DMS 273 (cell line): Measurements from ENCODE around the gene TPRA1.

Experiments
- DNase-seq: peaks from one replicate; lab custom pipeline; 2025; ENCODE audit not compliant: unreplicated experiment; lab: John Stamatoyannopoulos, UW

The TPRA1 gene

GRCh38 chr3:127593178-127593577 lies 2.6 kb upstream of the TPRA1 start:
- no peak for DNase-seq

- DNase-seq = peak; percentile 78
Observed at GRCh38 chr3:127590282-127590592, 296 bp downstream of the TPRA1 start.

- DNase-seq = peak; percentile 63
Observed at GRCh38 chr3:127589600-127590281, 792 bp downstream of the TPRA1 start.

- peak; percentile 44 for DNase-seq
Observed at GRCh38 chr3:127588806-127589577, 1.5 kb downstream of the TPRA1 start.

GRCh38 chr3:127587876-127588275 lies 2.7 kb downstream of the TPRA1 start:
- no peak for DNase-seq

- no peak for DNase-seq
Observed at GRCh38 chr3:127585813-127586413, 4.6 kb downstream of the TPRA1 start.

- DNase-seq = no peak
Observed at GRCh38 chr3:127585163-127585812, 5.2 kb downstream of the TPRA1 start.

GRCh38 chr3:127584734-127585133 lies 5.8 kb downstream of the TPRA1 start:
- DNase-seq = no peak

GRCh38 chr3:127580327-127581060 lies 10.0 kb downstream of the TPRA1 start:
- no peak for DNase-seq

GRCh38 chr3:127578802-127579201 lies 11.7 kb downstream of the TPRA1 start:
- DNase-seq = no peak

- no peak for DNase-seq
Observed at GRCh38 chr3:127578168-127578567, 12.4 kb downstream of the TPRA1 start.

- no peak for DNase-seq
Observed at GRCh38 chr3:127577448-127577847, 13.1 kb downstream of the TPRA1 start.

- peak; percentile 97 for DNase-seq
Observed at GRCh38 chr3:127574880-127575878, 15.4 kb downstream of the TPRA1 start.

- DNase-seq = no peak
Observed at GRCh38 chr3:127573912-127574311, 16.6 kb downstream of the TPRA1 start.

GRCh38 chr3:127573401-127573800 lies 17.1 kb downstream of the TPRA1 start:
- no peak for DNase-seq

GRCh38 chr3:127572735-127573134 lies 17.8 kb downstream of the TPRA1 start:
- no peak for DNase-seq

- no peak for DNase-seq
Observed at GRCh38 chr3:127572186-127572585, 18.3 kb downstream of the TPRA1 start.

- no peak for DNase-seq
Observed at GRCh38 chr3:127570520-127570919, 20.0 kb downstream of the TPRA1 start.

- DNase-seq = no peak
Observed at GRCh38 chr3:127569160-127569559, 21.4 kb downstream of the TPRA1 start.

- peak; percentile 39 for DNase-seq
Observed at GRCh38 chr3:127568586-127568985, 21.9 kb downstream of the TPRA1 start.
